Measurements from ENCODE around the gene PUDP.
A peak's percentile ranks its signal among the peaks of the same experiment; 100 is the strongest.

Gene PUDP

GRCh38 chrX:7156879-7157278 is 8.9 kb upstream of the PUDP start:
- Histone ChIP-seq H3K36me3 (ENCODE audit: control insufficient read depth, insufficient read depth, low read length) (no peaks in the 10 kb centered on the region), H3K27me3 (replicated peaks; ENCODE audit: control insufficient read depth, insufficient read depth, low read length) (no peaks in the 10 kb centered on the region), H3K4me3 (replicated peaks; ENCODE audit: low read depth, low read length) (no peak overlapping the region)
- no peak for TF ChIP-seq CTCF (IDR thresholded peaks at IDR 0.05; ENCODE audit: insufficient read depth, low read length, poor library complexity, severe bottlenecking)
- no peak for DNase-seq (ENCODE audit: extremely low read depth, insufficient read length)

GRCh38 chrX:7155163-7155562 is 7.2 kb upstream of the PUDP start:
- TF ChIP-seq CTCF (IDR thresholded peaks at IDR 0.05; ENCODE audit: insufficient read depth, low read length, poor library complexity, severe bottlenecking), result no peak
- no peaks in the 10 kb centered on the region for H3K27me3 ChIP-seq (replicated peaks; ENCODE audit: control insufficient read depth, insufficient read depth, low read length)
- no peaks in the 10 kb centered on the region for H3K36me3 ChIP-seq (ENCODE audit: control insufficient read depth, insufficient read depth, low read length)
- no peak for DNase-seq (ENCODE audit: extremely low read depth, insufficient read length)
- H3K4me3 ChIP-seq (replicated peaks; ENCODE audit: low read depth, low read length), result no peak overlapping the region

GRCh38 chrX:7154041-7154597 is 6.2 kb upstream of the PUDP start:
- TF ChIP-seq CTCF (IDR thresholded peaks at IDR 0.05; ENCODE audit: insufficient read depth, low read length, poor library complexity, severe bottlenecking), result no peak
- H3K36me3 ChIP-seq (ENCODE audit: control insufficient read depth, insufficient read depth, low read length), result no peaks in the 10 kb centered on the region
- DNase-seq (ENCODE audit: extremely low read depth, insufficient read length), result no peak
- H3K4me3 ChIP-seq (replicated peaks; ENCODE audit: low read depth, low read length), result no peak overlapping the region
- no peaks in the 10 kb centered on the region for H3K27me3 ChIP-seq (replicated peaks; ENCODE audit: control insufficient read depth, insufficient read depth, low read length)

GRCh38 chrX:7153231-7153630 is 5.3 kb upstream of the PUDP start:
- H3K4me3 ChIP-seq (replicated peaks; ENCODE audit: low read depth, low read length), result no peak overlapping the region
- H3K27me3 ChIP-seq (replicated peaks; ENCODE audit: control insufficient read depth, insufficient read depth, low read length), result no peaks in the 10 kb centered on the region
- TF ChIP-seq CTCF (IDR thresholded peaks at IDR 0.05; ENCODE audit: insufficient read depth, low read length, poor library complexity, severe bottlenecking), result no peak
- no peak for DNase-seq (ENCODE audit: extremely low read depth, insufficient read length)
- no peaks in the 10 kb centered on the region for H3K36me3 ChIP-seq (ENCODE audit: control insufficient read depth, insufficient read depth, low read length)

- TF ChIP-seq CTCF (IDR thresholded peaks at IDR 0.05; ENCODE audit: insufficient read depth, low read length, poor library complexity, severe bottlenecking), result no peak
These were observed 1.5 kb upstream of the PUDP start for GRCh38 chrX:7149411-7149810.

GRCh38 chrX:7147413-7147977 is 458 bp downstream of the PUDP start, which contains the start of gene STS:
Gene STS (plus strand): TSS chrX:7147712. CDS start chrX:7253200, 105,488 bp downstream.
- TF ChIP-seq CTCF (IDR thresholded peaks at IDR 0.05; ENCODE audit: insufficient read depth, low read length, poor library complexity, severe bottlenecking), result no peak
- Histone ChIP-seq H3K27me3 (replicated peaks; ENCODE audit: control insufficient read depth, insufficient read depth, low read length) (no peaks in the 10 kb centered on the region), H3K36me3 (ENCODE audit: control insufficient read depth, insufficient read depth, low read length) (peaks cover 1% of the 10 kb centered on the region; the same call in 1 of the 2 replicates), H3K4me3 (replicated peaks; ENCODE audit: low read depth, low read length) (peak within 1 kb of the TSS; percentile 72)
- DNase-seq (ENCODE audit: extremely low read depth, insufficient read length), result no peak

More at GRCh38 chrX:7149411-7149810, 1.5 kb upstream of the PUDP start:
- Histone ChIP-seq H3K36me3 (ENCODE audit: control insufficient read depth, insufficient read depth, low read length) (no peaks in the 10 kb centered on the region), H3K27me3 (replicated peaks; ENCODE audit: control insufficient read depth, insufficient read depth, low read length) (no peaks in the 10 kb centered on the region), H3K4me3 (replicated peaks; ENCODE audit: low read depth, low read length) (no peak overlapping the region)
- peak; percentile 22 for DNase-seq (ENCODE audit: extremely low read depth, insufficient read length)

All from GM06990 (cell line).